Lower lobe of right lung (tissue), 2 donors: ENCODE data around the gene RANBP6. TPM values are rescaled to one million over a fixed set of nuclear protein-coding genes. Genes with fewer than 3 reads are reported as not detected.
"Not testable (repeated sequence)": the region's sequence is repeated elsewhere in the genome, so short reads cannot be mapped to it uniquely, and the experiment has no call there.

Experiments
- ATAC-seq, 2 donors: fragments of 200-7000 bp; cut with Tn5 transposase; one replicate each; pipeline ENCODE4 v1.9.1; 2020 to 2022; ENCODE audit warnings: mild to moderate bottlenecking in 2 of 2, moderate library complexity in 2 of 2
- DNase-seq: peaks from one replicate; pipeline ENCODE4 v3.0.0-alpha.2; 2020
- H3K27ac ChIP-seq: fragments of 200-600 bp; one replicate; pipeline ENCODE4 v1.8.0; 2022
- H3K27me3 ChIP-seq: fragments of 200-600 bp; one replicate; pipeline ENCODE4 v1.8.0; 2022; ENCODE audit warnings: low read depth
- H3K36me3 ChIP-seq: fragments of 200-600 bp; one replicate; pipeline ENCODE4 v1.8.0; 2022; ENCODE audit warnings: mild to moderate bottlenecking
- H3K4me1 ChIP-seq: fragments of 200-600 bp; one replicate; pipeline ENCODE4 v1.8.0; 2022
- H3K4me3 ChIP-seq: fragments of 200-600 bp; one replicate; pipeline ENCODE4 v1.8.0; 2022; ENCODE audit warnings: mild to moderate bottlenecking
- H3K9me3 ChIP-seq: fragments of 200-600 bp; one replicate; pipeline ENCODE4 v1.8.0; 2022
- CTCF ChIP-seq: fragments of 200-600 bp; IDR thresholded peaks from one replicate; pipeline ENCODE4 v1.8.0; 2022; ENCODE audit warnings: antibody characterized with exemption, mild to moderate bottlenecking
- intact Hi-C: fragments of 100-400 bp; cut with DNase I; formaldehyde crosslinking; loops from one replicate; pipeline ENCODE4 v1.11.0; 2022
- long read RNA-seq: library from polyadenylated mRNA; unstranded; transcript quantifications from one replicate; pipeline ENCODE4 v2.0.0, GENCODE V29; 2021
- total RNA-seq: library from RNA; stranded (reverse); fragmentation: NEBNext Ultra II Directional; extraction: Animal tissue kit (Norgen Biotek cat#: 25700); gene quantifications from one replicate; pipeline ENCODE4 v1.2.1, GENCODE V29; 2021
- donor health status: DM: no; HTN: yes; CAD: no; lungs with severe emphysema.

RANBP6 gene
- 15.3 TPM for total RNA-seq
- long read RNA-seq, full-length matches to known transcripts = 18 of 18 reads
- long read RNA-seq, partial matches to known transcripts = 0 of 18 reads
- long read RNA-seq, other reads (novel, unspliced or antisense) = 0 of 18 reads

GRCh38 chr9:6015278-6016157 lies at the start of gene RANBP6:
Gene RANBP6, minus strand, starts transcription at chr9:6015624. Its CDS starts 17 bp downstream, at chr9:6015607.
- DNase-seq (peak; percentile 94), ATAC-seq (peak; percentile 100)
- TF ChIP-seq CTCF = no peak
- Histone ChIP-seq H3K9me3 (no peaks in the 10 kb centered on the region), H3K4me1 (peaks cover 31% of the 10 kb centered on the region), H3K27me3 (no peaks in the 10 kb centered on the region), H3K36me3 (peaks cover 16% of the 10 kb centered on the region), H3K4me3 (peak within 1 kb of the TSS; percentile 80), H3K27ac (peak within 1 kb of the TSS; percentile 87)
- intact Hi-C loops = no loop called here

GRCh38 chr9:6063146-6063545 lies 47.7 kb upstream of the RANBP6 start:
- H3K9me3 ChIP-seq, H3K36me3 ChIP-seq, intact Hi-C loops, DNase-seq, ATAC-seq, H3K27ac ChIP-seq, H3K4me3 ChIP-seq, H3K27me3 ChIP-seq, H3K4me1 ChIP-seq: not testable (repeated sequence)

DNA sequence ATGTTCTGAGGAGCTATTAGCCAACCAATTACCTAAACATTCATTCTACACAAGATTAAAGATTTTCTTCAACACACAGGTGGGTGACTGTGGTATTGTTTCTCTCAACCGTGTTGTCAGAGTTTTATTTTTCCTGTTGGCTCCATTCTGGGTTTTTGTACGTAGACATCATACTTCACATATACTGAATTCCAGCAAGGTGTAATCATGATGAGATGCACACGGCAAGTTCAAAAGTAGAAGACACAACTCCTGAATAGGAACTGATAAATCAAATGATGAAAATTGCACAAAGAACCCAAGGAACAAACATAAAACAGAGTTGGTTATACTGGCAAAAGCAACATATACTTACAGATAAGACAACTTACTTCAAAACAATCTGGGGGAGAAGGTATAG lies 40.2 kb upstream of the RANBP6 start:
- H3K4me3 ChIP-seq = no peak overlapping the region
- no peaks in the 10 kb centered on the region for H3K9me3 ChIP-seq
- no peak overlapping the region for H3K27ac ChIP-seq
- no peak for DNase-seq
- no peaks in the 10 kb centered on the region for H3K36me3 ChIP-seq
- peaks cover 8% of the 10 kb centered on the region for H3K4me1 ChIP-seq
- intact Hi-C loops = loop anchor here (10.0 kb wide), 2 partner anchors 171 to 249 kb away; no protein-coding TSS in a partner anchor
- no peaks in the 10 kb centered on the region for H3K27me3 ChIP-seq
- TF ChIP-seq CTCF = no peak
- no peak for ATAC-seq

DNA sequence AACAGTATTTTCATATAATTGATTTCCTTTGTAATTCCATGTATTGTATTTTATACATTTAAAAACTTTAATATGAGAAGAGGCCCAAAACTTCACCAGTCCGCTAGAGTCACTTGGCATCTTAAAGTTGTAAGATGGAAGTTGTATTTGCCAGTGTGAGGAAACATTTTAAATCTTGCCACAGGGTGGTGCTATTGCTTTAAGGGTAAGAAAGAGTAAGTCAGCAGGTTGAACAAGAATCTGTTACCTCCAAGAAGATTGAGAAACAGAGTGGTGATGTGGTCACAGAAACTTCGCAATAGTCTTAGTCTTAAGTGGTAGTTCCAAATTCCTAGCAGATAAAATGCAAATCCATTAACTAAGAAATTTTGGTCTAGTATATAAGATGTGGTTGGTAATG lies 39.8 kb upstream of the RANBP6 start:
- ATAC-seq = peak; percentile 92 to 97
- H3K36me3 ChIP-seq = no peaks in the 10 kb centered on the region
- peaks cover 8% of the 10 kb centered on the region for H3K4me1 ChIP-seq
- no peaks in the 10 kb centered on the region for H3K27me3 ChIP-seq
- H3K9me3 ChIP-seq = no peaks in the 10 kb centered on the region
- DNase-seq = no peak
- peak; percentile 63 for TF ChIP-seq CTCF
- no peak overlapping the region for H3K4me3 ChIP-seq
- intact Hi-C loops = loop anchor here (10.0 kb wide), 2 partner anchors 170 to 250 kb away; no protein-coding TSS in a partner anchor
- H3K27ac ChIP-seq = no peak overlapping the region

DNA sequence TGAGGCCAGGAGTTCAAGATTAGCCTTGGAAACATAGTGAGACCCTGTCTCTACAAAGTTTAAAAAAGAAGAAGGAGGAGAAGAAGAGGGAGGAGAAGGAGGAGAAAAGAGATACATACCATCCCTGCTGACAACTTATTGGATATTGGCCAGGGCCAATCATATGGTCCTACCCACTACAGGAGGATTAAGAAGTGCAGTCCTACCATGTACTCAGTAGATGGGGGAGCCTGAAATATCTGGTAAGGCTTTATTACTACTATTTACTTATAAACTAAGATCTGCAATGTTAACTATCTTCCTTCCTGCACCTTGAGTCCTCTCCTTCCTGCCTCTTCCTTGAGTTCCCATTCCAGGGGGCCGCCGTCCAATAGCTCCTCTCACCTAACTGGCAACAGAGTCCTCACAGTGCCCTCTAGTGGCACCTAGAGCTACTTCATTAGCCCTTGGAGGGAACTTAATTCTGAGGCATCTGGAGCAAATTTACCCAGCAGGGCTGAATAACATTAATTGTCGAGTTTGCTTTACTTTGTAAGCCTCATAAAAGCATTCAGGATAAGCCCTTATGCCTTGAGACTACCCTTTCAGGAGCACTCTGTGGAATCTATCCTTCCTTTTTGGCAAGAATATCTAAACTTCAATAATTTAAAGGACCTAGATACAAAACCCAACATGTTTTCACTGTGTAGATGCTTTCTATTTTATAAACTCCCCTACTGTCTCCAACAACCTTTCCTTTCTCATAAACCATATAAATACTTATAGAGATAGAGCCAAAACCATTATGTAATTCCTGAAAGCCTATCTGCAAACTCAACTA lies 39.1 kb upstream of the RANBP6 start:
- ATAC-seq (peak; percentile 94 to 96), DNase-seq (peak; percentile 62)
- no peaks in the 10 kb centered on the region for H3K27me3 ChIP-seq
- no peaks in the 10 kb centered on the region for H3K9me3 ChIP-seq
- no peaks in the 10 kb centered on the region for H3K36me3 ChIP-seq
- no peak overlapping the region for H3K4me3 ChIP-seq
- TF ChIP-seq CTCF = peak; percentile 71
- no peak overlapping the region for H3K27ac ChIP-seq
- peaks cover 8% of the 10 kb centered on the region for H3K4me1 ChIP-seq
- intact Hi-C loops = loop anchor here (10.0 kb wide), 2 partner anchors 170 to 250 kb away; no protein-coding TSS in a partner anchor
